IMR-90 (cell line): ENCODE data around the gene DPP10. TPM values are rescaled to one million over a fixed set of nuclear protein-coding genes. Genes with fewer than 3 reads are reported as not detected.

Source experiments
- ATAC-seq: fragments of 200-7000 bp; cut with Tn5 transposase; 2 replicates; pipeline ENCODE4 v1.9.1; 2020; ENCODE audit warnings: low read depth, mild to moderate bottlenecking, moderate library complexity
- BruUV-seq: library from RNA; stranded (reverse); fragments of 400-500 nt; replicated peaks from 2 replicates; lab custom pipeline; 2021; lab: Mats Ljungman, UMichigan
- CTCF ChIA-PET: fragments of 300-600 bp; formaldehyde crosslinking; extraction: SDS; loops from one replicate; lab custom pipeline; 2021; ENCODE audit warnings: antibody characterized with exemption; lab: Yijun Ruan, JAX
- POLR2A ChIA-PET: fragments of 300-600 bp; sonication (Branson Sonifier 250); formaldehyde crosslinking; loops from one replicate; lab custom pipeline; 2022; ENCODE audit warnings: antibody characterized with exemption; ENCODE audit not compliant: unreplicated experiment; lab: Charles Lee
- DNase-seq: peaks from one replicate; pipeline ENCODE4 v3.0.0; 2013
- H2AFZ ChIP-seq: replicated peaks from 2 replicates; pipeline ENCODE3; 2013; ENCODE audit warnings: low read length, mild to moderate bottlenecking; ENCODE audit not compliant: poor library complexity
- H2AK5ac ChIP-seq: 2 replicates; pipeline ENCODE4 v1.6.1; 2013; ENCODE audit warnings: low read depth, low read length, inconsistent platforms
- H2AK9ac ChIP-seq: replicated peaks from 2 replicates; pipeline ENCODE3; 2013; ENCODE audit warnings: mild to moderate bottlenecking, low read depth, low read length, moderate library complexity; ENCODE audit not compliant: poor library complexity
- H2BK120ac ChIP-seq: 2 replicates; pipeline ENCODE4 v1.6.1; 2013; ENCODE audit warnings: low read depth, low read length, inconsistent platforms
- H2BK15ac ChIP-seq: 3 replicates; pipeline ENCODE4 v1.6.1; 2013; ENCODE audit warnings: low read depth, low read length, inconsistent platforms
- H2BK20ac ChIP-seq: 2 replicates; pipeline ENCODE4 v1.6.1; 2013; ENCODE audit warnings: low read depth, mild to moderate bottlenecking, inconsistent platforms, low read length, moderate library complexity
- H2BK5ac ChIP-seq: 2 replicates; pipeline ENCODE4 v1.6.1; 2013; ENCODE audit warnings: mild to moderate bottlenecking, low read depth, low read length, inconsistent platforms; ENCODE audit not compliant: poor library complexity, severe bottlenecking
- H3K14ac ChIP-seq: replicated peaks from 2 replicates; pipeline ENCODE4 v1.6.1; 2013; ENCODE audit warnings: low read depth, low read length, inconsistent platforms
- H3K18ac ChIP-seq: 2 replicates; pipeline ENCODE4 v1.6.1; 2013; ENCODE audit warnings: low read depth, low read length, control low read depth
- H3K23ac ChIP-seq: 2 replicates; pipeline ENCODE4 v1.6.1; 2013; ENCODE audit warnings: low read depth, low read length, inconsistent platforms
- H3K27ac ChIP-seq: 2 replicates; pipeline ENCODE4 v1.5.1; 2013; ENCODE audit warnings: mild to moderate bottlenecking, control low read depth, low read length; ENCODE audit not compliant: insufficient read depth
- H3K27me3 ChIP-seq: 2 replicates; pipeline ENCODE4 v1.6.1; 2013; ENCODE audit warnings: low read length; ENCODE audit not compliant: control insufficient read depth, insufficient read depth
- H3K36me3 ChIP-seq: 2 replicates; pipeline ENCODE4 v1.6.1; 2013; ENCODE audit warnings: low read length, mixed read lengths; ENCODE audit not compliant: control insufficient read depth, insufficient read depth
- H3K4ac ChIP-seq: 2 replicates; pipeline ENCODE4 v1.6.1; 2013; ENCODE audit warnings: low read depth, low read length, inconsistent platforms
- H3K4me1 ChIP-seq: 2 replicates; pipeline ENCODE4 v1.6.1; 2013; ENCODE audit warnings: low read length, mixed read lengths; ENCODE audit not compliant: control insufficient read depth, insufficient read depth
- H3K4me2 ChIP-seq: 2 replicates; pipeline ENCODE4 v1.6.1; 2013; ENCODE audit warnings: low read depth, mild to moderate bottlenecking, control low read depth, low read length, moderate library complexity
- H3K4me3 ChIP-seq: 2 replicates; pipeline ENCODE4 v1.5.1; 2013; ENCODE audit warnings: low read depth, mild to moderate bottlenecking, control low read depth, low read length, moderate library complexity; ENCODE audit not compliant: insufficient read depth
- H3K56ac ChIP-seq: 2 replicates; pipeline ENCODE4 v1.6.1; 2013; ENCODE audit warnings: low read length, inconsistent platforms; ENCODE audit not compliant: insufficient read depth; ENCODE audit errors: extremely low read depth
- H3K79me1 ChIP-seq, 2 experiments: 2 replicates each; pipeline ENCODE4 v1.6.1; 2013; ENCODE audit warnings: low read length in 2 of 2, inconsistent platforms in 1 of 2, low read depth in 1 of 2
- H3K9ac ChIP-seq: 2 replicates; pipeline ENCODE4 v1.6.1; 2013; ENCODE audit warnings: low read depth, low read length, control low read depth
- H3K9me1 ChIP-seq: 2 replicates; pipeline ENCODE4 v1.6.1; 2013; ENCODE audit warnings: low read length, inconsistent platforms; ENCODE audit not compliant: insufficient read depth
- H3K9me3 ChIP-seq: 2 replicates; pipeline ENCODE4 v1.6.1; 2013; ENCODE audit warnings: low read length; ENCODE audit not compliant: control insufficient read depth, insufficient read depth
- H4K20me1 ChIP-seq: 2 replicates; pipeline ENCODE4 v1.6.1; 2013; ENCODE audit warnings: low read length, inconsistent platforms; ENCODE audit not compliant: insufficient read depth
- H4K5ac ChIP-seq: 2 replicates; pipeline ENCODE4 v1.6.1; 2013; ENCODE audit warnings: mild to moderate bottlenecking, low read depth, low read length, control low read depth
- H4K8ac ChIP-seq, 2 experiments: 2 replicates each; pipeline ENCODE4 v1.6.1; 2013; ENCODE audit warnings: low read depth in 2 of 2, low read length in 2 of 2, control low read depth in 1 of 2, inconsistent platforms in 1 of 2
- H4K91ac ChIP-seq: 2 replicates; pipeline ENCODE4 v1.6.1; 2013; ENCODE audit warnings: low read depth, low read length, inconsistent platforms; ENCODE audit not compliant: insufficient read depth
- BHLHE40 ChIP-seq: fragments of 150-350 bp; IDR thresholded peaks from 2 replicates; pipeline ENCODE4 v1.6.1; 2016; ENCODE audit warnings: mild to moderate bottlenecking, low read depth, low read length
- CEBPB ChIP-seq: IDR thresholded peaks from 2 replicates; pipeline ENCODE4 v1.6.1; 2012; ENCODE audit warnings: low read depth, low read length, improper control_type of control experiment
- CHD1 ChIP-seq: IDR thresholded peaks from 2 replicates; pipeline ENCODE4 v1.6.1; 2012; ENCODE audit warnings: low read depth, low read length, improper control_type of control experiment
- CTCF ChIP-seq: conservative IDR thresholded peaks from 2 replicates; pipeline ENCODE4 v1.5.1; 2012; ENCODE audit warnings: mild to moderate bottlenecking, low read depth, low read length, improper control_type of control experiment
- ELK1 ChIP-seq: fragments of 150-350 bp; IDR thresholded peaks from 2 replicates; pipeline ENCODE4 v1.6.1; 2016; ENCODE audit warnings: low read depth, mild to moderate bottlenecking, low read length, moderate library complexity, borderline replicate concordance
- FOS ChIP-seq: fragments of 150-350 bp; IDR thresholded peaks from 2 replicates; pipeline ENCODE4 v1.6.1; 2016; ENCODE audit warnings: low read depth, low read length
- MAFK ChIP-seq: IDR thresholded peaks from 2 replicates; pipeline ENCODE4 v1.6.1; 2012; ENCODE audit warnings: low read depth, low read length, improper control_type of control experiment
- MAZ ChIP-seq: IDR thresholded peaks from 2 replicates; pipeline ENCODE4 v1.6.1; 2012; ENCODE audit warnings: low read depth, mild to moderate bottlenecking, low read length, improper control_type of control experiment, moderate library complexity, borderline replicate concordance
- MXI1 ChIP-seq: IDR thresholded peaks from 2 replicates; pipeline ENCODE4 v1.6.1; 2012; ENCODE audit warnings: low read depth, mild to moderate bottlenecking, low read length, moderate library complexity, borderline replicate concordance
- NFE2L2 ChIP-seq: fragments of 150-350 bp; IDR thresholded peaks from 2 replicates; pipeline ENCODE4 v1.6.1; 2016; ENCODE audit warnings: low read depth, mild to moderate bottlenecking, low read length
- POLR2A ChIP-seq: IDR thresholded peaks from 2 replicates; pipeline ENCODE4 v1.6.1; 2012; ENCODE audit warnings: mild to moderate bottlenecking, low read depth, low read length
- RAD21 ChIP-seq: IDR thresholded peaks from 2 replicates; pipeline ENCODE4 v1.6.1; 2012; ENCODE audit warnings: low read length, improper control_type of control experiment
- RCOR1 ChIP-seq: IDR thresholded peaks from 2 replicates; pipeline ENCODE4 v1.6.1; 2012; ENCODE audit warnings: mild to moderate bottlenecking, low read length, improper control_type of control experiment; ENCODE audit not compliant: insufficient replicate concordance
- RFX5 ChIP-seq: IDR thresholded peaks from 2 replicates; pipeline ENCODE4 v1.8.0; 2012; ENCODE audit warnings: low read depth, mild to moderate bottlenecking, low read length, moderate library complexity
- SMC3 ChIP-seq: fragments of 150-350 bp; IDR thresholded peaks from 2 replicates; pipeline ENCODE4 v1.6.1; 2016; ENCODE audit warnings: low read depth, mild to moderate bottlenecking, antibody characterized with exemption, low read length, moderate library complexity
- USF2 ChIP-seq: fragments of 150-350 bp; IDR thresholded peaks from 2 replicates; pipeline ENCODE4 v1.6.1; 2017; ENCODE audit warnings: mild to moderate bottlenecking, antibody characterized with exemption, low read length, low read depth
- WGBS, 2 experiments: methylation state at CpG; one replicate each; pipeline versions ENCODE4 v1.1.5 to v1.1.7; 2013; ENCODE audit warnings: missing lambda C conversion rate in 2 of 2; ENCODE audit not compliant: insufficient read length in 1 of 2; ENCODE audit errors: extremely low coverage in 2 of 2; 5-methylcytosine and 5-hydroxymethylcytosine counted together
- dilution Hi-C: fragments of 300-500 bp; cut with HindIII; formaldehyde crosslinking; loops from one replicate; pipeline ENCODE4 v1.14.3; 2018; ENCODE audit warnings: low sequenced_read_pairs; ENCODE audit not compliant: unreplicated experiment
- in situ Hi-C: fragments of 300-500 bp; cut with MboI; formaldehyde crosslinking; loops from 3 replicates; pipeline ENCODE4 v1.14.3; 2019; ENCODE audit warnings: low sequenced_read_pairs, inconsistent platforms, mixed read lengths
- intact Hi-C: fragments of 100-400 bp; cut with micrococcal nuclease; formaldehyde crosslinking; loops from 2 replicates; pipeline ENCODE4 v1.10.0; 2022
- polyA plus RNA-seq, 3 experiments: library from polyadenylated mRNA; depleted of rRNA; stranded (reverse); fragments of >200 nt; gene quantifications; 2 replicates each; pipeline ENCODE4 v1.2.3, GENCODE V29; 2012; ENCODE audit warnings: low replicate concordance in 1 of 3
- total RNA-seq: library from RNA; depleted of rRNA; stranded (reverse); fragments of >200 nt; gene quantifications from 2 replicates; pipeline ENCODE4 v1.2.3, GENCODE V29; 2012

The DPP10 gene
- total and polyA plus RNA-seq, 2 of the 4 experiments (the other 2 are of a cell fraction): not detected

- Histone ChIP-seq H2BK15ac (no peak overlapping the region), H4K8ac (no peak overlapping the region), H2AK5ac (no peak overlapping the region), H4K91ac (no peak overlapping the region), H3K4me1 (no peaks in the 10 kb centered on the region), H3K79me1 (no peaks in the 10 kb centered on the region), H3K4ac (no peak overlapping the region), H3K27ac (no peak overlapping the region), H3K18ac (no peak overlapping the region), H3K23ac (no peak overlapping the region), H3K9me1 (no peaks in the 10 kb centered on the region), H3K27me3 (no peaks in the 10 kb centered on the region), H2AK9ac (no peak overlapping the region), H2BK20ac (no peak overlapping the region), H3K9me3 (no peaks in the 10 kb centered on the region), H3K56ac (no peak overlapping the region), H3K9ac (no peak overlapping the region), H3K4me3 (no peak overlapping the region), H2AFZ (no peak overlapping the region), H4K5ac (no peak overlapping the region), H3K4me2 (no peak overlapping the region), H3K36me3 (no peaks in the 10 kb centered on the region), H3K14ac (no peak overlapping the region), H4K20me1 (no peaks in the 10 kb centered on the region), H2BK5ac (no peak overlapping the region), H2BK120ac (no peak overlapping the region)
- ChIA-PET POLR2A (no interaction called here), CTCF (no interaction called here)
- intact Hi-C loops: no loop called here
- dilution Hi-C loops: no loop called here
- no CpG with 5 or more reads among the region's 2 CpGs for WGBS, 2 experiments
- no TSS peak for BruUV-seq
- in situ Hi-C loops: no loop called here
- DNase-seq (no peak), ATAC-seq (no peak)
- TF ChIP-seq MAFK (no peak), RCOR1 (no peak), CHD1 (no peak), RFX5 (no peak), FOS (no peak), POLR2A (no peak), SMC3 (no peak), CEBPB (no peak), BHLHE40 (no peak), MXI1 (no peak), MAZ (no peak), RAD21 (no peak), ELK1 (no peak), CTCF (no peak), USF2 (no peak), NFE2L2 (no peak)
These were observed 355.5 kb downstream of the DPP10 start for GRCh38 chr2:114797942-114798341.
